Stimulated activated CD8-positive, alpha-beta memory T cell treated with anti-CD3 and anti-CD28 coated beads, Interleukin-12 subunit alpha, Interleukin-12 subunit beta, amount 100 ng/mL, for 24 hours (primary cell): ENCODE measurements around the gene KRTAP5-4.
"Not testable (repeated sequence)": the region's sequence is repeated elsewhere in the genome, so short reads cannot be mapped to it uniquely, and the experiment has no call there.

ENCODE experiments used
- DNase-seq: peaks from one replicate; pipeline ENCODE4 v3.0.0-alpha.2; 2020; ENCODE audit errors: extremely low read depth

The KRTAP5-4 gene

GRCh38 chr11:1652771-1653540 lies 31.0 kb upstream of the KRTAP5-4 start:
- DNase-seq = peak; percentile 27

GRCh38 chr11:1652442-1652770 lies 30.5 kb upstream of the KRTAP5-4 start:
- DNase-seq = no peak

DNA sequence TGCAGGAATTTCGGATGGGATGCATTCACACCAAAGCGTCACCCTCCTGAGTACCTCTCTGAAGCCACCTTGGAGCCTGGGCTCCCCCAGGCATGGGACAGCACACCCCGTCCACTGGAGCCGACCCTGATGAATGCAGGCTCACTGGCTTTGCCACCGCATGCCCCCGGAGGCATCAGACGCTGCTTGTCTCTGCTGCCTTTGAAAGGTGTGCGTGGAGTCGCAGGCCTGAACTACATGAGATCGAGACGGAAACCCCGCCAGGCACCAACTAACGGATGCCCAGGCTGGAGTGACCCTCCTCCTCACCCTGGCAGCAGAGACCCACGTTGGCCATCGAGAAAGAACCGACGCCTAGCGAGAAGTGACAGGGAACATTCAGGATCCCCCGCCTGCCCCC lies 30.1 kb upstream of the KRTAP5-4 start:
- no peak for DNase-seq

GRCh38 chr11:1651411-1651980 lies 29.6 kb upstream of the KRTAP5-4 start:
- no peak for DNase-seq

DNA sequence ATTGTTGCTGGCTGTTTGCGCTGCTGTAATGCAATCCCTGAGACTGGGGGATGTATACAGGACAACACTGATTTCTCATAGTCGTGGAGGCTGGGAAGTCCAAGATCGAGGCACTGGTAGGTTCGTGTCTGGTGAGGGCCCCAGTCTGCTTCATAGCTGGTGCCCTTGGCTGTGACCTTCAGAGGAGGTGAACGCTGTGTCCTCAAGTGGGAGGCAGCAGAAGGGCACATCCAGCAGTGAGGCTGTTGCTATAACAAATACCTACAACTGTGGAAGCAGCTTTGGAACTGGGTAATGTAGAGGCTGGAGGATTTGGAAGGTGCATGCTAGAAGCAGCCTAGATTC lies 29.0 kb upstream of the KRTAP5-4 start:
- no peak for DNase-seq

DNA sequence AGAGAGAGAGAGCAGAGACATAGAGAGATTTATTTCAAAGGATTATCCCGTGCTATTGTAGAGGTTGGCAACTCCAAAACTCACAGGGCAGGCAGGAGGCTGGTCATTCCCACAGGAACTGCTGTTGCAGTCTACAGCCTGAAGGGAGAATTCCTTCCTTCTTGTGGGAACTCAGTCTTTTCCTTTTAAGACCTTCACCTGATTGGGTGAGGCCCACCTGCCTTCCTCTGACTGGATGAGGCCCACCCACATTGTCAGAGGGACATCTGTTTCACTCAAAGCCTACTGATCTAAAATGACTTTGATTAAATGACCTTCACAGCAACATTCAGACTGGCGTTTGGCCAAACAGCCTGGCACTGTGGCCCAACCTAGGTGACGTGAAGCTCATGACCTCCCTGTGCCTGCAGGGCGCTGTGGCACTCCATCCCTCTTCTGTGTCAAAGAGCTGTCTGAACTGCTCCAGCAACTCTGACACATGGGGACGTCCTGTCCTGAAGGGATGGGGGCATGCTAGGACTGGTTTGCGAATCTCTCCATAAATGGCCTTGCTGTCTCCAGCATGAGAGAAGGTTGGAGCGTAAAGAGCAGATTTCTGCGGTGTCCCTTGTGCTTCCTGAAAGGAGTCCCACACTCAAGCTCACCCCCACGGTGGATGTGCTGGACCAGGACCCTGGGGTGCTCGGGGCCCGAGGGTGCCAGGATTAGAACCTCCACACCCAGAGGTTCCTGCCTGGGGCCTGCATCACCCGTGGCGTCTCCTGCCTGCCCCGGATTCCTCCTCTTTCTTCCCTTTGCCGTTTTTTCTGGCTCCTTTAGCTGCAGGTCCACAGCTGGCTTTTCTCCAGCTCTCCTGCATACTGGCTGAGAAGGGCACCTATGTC lies 28.3 kb upstream of the KRTAP5-4 start:
- DNase-seq = no peak

- no peak for DNase-seq
These were observed 26.9 kb upstream of the KRTAP5-4 start for GRCh38 chr11:1648653-1649420.

DNA sequence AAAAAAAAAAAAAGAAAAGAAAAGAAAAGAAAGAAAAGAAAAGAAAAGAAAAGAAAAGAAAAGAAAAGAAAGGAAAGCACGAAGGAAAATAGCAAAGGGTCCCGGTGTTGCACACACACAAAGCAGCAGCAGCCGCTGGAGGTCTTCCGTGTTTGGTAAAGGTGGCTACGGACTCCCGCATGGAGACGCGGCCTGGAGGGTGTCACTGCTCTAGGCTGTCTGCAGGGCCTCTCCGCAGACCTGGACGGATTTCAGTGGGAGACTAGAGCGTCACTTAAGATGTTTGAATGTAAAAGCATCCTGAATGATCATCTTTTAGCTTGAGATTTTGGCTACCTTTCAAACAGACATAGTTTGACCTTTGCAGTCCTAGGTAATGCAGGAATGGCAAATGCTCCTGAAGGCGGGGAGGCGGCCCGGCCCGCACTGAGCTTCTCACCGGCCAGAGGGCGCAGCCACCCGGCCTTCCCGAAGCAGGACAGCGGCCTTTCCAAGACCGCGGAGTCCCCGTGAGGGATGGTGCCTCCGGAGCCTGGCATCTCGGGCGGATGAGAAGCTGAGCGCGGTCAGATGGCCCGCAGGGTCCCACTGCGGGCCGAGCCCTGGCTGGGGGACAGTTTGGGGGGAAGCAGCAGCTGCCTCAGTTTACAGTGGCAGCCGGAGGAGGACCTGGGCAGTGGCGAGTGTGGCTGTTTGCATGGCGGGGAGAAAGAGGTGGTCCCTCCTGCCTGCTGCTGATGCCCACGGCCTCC lies 26.1 kb upstream of the KRTAP5-4 start:
- DNase-seq = no peak

- DNase-seq = not testable (repeated sequence)
These were observed 24.6 kb upstream of the KRTAP5-4 start for GRCh38 chr11:1646540-1646939.

DNA sequence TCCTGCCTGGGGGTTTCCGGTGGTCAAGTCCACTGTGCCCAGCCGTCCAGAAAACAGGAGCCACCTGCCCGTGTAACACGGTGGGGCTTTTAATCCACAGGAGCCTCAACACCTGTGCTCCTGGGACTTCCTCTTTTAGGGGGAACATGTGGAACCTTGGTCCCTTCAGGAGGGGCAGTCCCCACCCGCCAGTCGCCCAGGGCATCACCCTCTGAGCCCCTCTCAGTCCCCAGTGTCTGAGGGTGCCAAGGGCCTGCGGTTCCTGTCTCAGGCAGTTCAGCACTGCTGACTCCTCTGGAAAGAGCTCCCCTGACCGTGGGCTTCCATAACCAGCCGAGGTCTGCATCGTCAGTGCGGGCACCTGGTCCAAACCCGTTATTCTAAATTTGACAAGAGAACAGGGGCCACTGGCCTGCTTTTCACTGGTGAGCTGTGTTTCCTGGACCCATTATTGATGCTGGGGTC lies 23.5 kb upstream of the KRTAP5-4 start:
- no peak for DNase-seq

DNA sequence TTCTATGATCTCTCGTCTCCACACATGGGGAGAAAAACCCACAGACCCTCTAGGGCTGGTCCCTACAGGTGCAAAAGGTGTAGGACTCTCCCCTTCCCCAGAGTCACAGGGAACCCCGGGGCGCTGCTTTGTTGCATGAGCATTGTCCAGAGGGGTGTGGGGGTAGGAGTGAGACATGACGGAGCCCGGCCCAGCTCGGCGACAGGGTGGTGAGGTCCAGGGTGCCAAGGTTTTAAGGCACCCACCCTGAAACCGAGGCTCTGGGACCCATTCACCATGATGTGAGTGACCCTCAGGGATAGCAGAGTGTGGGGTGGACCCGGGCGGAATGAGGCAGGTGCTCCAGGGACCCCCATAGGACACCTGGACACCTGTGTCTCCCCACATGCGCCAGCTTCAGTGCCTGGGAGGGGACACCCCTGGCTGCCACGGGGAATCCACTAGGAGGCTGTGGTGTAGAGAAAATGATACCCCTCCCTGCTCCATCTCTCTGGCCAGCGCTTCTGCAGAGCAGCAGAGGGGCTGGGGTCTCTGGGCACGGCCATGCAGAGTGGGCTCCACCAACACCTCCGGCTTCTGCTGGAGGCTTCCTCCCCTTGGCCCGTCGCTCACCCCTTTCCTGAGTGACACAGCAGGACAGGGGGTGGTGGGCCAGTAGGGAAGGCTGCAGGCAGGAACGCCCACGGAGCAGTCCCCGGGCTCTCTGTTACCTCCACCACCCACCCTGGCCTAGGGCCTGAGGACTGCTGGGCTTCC lies 22.8 kb upstream of the KRTAP5-4 start:
- DNase-seq = no peak

GRCh38 chr11:1643146-1643690 lies 21.3 kb upstream of the KRTAP5-4 start:
- DNase-seq = no peak

GRCh38 chr11:1642288-1643145 lies 20.6 kb upstream of the KRTAP5-4 start:
- no peak for DNase-seq

DNA sequence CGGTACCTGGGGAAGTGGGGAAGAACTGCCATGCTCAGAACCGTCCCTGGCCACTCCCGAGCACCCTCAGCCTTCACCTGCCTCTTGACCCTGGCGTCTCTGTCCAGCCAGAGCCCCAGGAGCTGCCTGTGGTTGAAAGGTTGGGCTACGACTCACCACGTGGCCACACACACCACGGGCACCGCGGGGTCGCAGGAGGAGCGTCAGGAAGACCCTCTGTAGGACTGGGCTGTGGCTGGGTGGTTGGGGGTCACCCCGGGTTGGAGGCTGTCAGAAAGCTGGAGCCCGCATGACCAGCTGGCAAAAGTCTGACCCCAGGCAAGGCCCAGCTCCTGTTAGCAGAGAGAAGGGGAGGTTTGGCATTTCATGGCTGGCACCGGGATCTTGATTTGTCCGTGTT lies 19.2 kb upstream of the KRTAP5-4 start:
- no peak for DNase-seq

DNA sequence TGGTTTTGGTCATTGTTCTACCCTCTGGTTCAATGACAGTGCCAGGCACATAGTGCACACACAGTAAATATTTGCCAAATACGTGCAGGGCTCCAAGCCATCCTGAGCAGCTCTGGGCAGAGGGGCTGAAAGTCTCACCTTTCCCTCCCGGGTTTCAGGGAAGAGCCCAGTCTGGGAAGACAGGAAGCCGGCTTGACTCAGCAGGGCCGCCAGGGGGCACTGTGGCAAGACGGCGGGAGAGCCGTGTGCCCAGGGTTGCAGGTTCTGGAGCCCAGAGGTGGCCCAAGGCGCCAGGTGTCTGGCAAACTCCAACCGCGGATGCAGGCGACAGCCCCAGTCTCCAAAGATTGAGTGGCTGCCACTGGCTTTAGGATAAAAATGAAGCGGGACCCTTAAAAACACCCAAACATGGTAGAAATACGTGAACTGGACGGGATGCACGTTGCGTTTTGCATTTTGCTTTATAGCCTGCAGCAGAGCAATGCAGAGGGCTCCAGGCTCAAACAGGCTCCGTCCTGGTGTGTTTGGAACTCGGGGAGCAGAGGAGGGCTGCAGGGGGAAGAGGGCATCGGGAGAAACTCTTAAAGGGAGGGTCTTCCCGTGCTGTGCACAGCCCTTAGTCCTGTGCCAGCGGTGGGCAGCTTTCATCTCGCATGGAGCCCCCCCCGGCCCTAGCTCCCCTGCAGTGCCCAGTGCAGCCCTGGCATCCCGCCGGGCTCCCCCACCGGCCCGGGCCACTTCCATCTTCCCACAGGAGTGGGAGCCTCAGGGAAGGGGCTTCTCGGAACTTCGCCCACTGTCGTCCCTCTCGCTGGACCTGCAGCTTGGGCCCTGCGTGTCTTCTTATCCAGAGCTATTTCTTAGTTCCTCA lies 18.4 kb upstream of the KRTAP5-4 start:
- no peak for DNase-seq

- no peak for DNase-seq
These were observed 17.7 kb upstream of the KRTAP5-4 start for GRCh38 chr11:1639666-1640065.

- DNase-seq = no peak
These were observed 17.2 kb upstream of the KRTAP5-4 start for GRCh38 chr11:1639102-1639620.

DNA sequence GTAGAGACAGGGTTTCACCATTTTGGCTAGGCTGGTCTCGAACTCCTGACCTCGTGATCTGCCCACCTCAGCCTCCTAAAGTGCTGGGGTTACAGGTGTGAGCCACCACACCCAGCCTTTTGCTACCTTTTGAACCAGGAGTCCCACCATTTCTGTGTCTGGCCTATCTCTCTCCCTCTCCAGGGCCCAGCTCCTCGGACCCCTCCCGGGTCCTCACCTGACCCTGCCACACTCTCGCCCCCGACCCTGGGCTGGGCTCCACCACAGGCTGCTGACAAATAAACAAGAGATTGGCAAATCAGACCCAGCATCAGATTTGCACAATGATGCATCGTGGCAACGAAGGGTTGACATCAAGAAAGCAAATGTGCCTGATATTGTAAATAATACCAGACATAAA lies 16.4 kb upstream of the KRTAP5-4 start:
- no peak for DNase-seq
